Activated T-cell treated with anti-CD3 and anti-CD28 coated beads, Interleukin-2, amount 50 U/mL, for 4 hours (primary cell): ENCODE results near the gene PTPRC. TPM values are rescaled to one million over a fixed set of nuclear protein-coding genes. Genes with fewer than 3 reads are reported as not detected.
A peak's percentile ranks its signal among the peaks of the same experiment; 100 is the strongest.
"Not testable (repeated sequence)": the region's sequence is repeated elsewhere in the genome, so short reads cannot be mapped to it uniquely, and the experiment has no call there.

Source experiments
- ATAC-seq, 2 donors: fragments of 200-7000 bp; cut with Tn5 transposase; one replicate each; pipeline ENCODE4 v1.10.0; 2021
- DNase-seq: peaks from one replicate; pipeline ENCODE4 v3.0.0-alpha.2; 2020
- H3K27me3 Mint-ChIP-seq: one replicate; pipeline ENCODE4 v1.8.0; 2021; ENCODE audit warnings: low read depth, mixed read lengths
- H3K36me3 Mint-ChIP-seq: one replicate; pipeline ENCODE4 v1.8.0; 2022; ENCODE audit warnings: mixed read lengths; ENCODE audit not compliant: insufficient read depth
- H3K4me1 Mint-ChIP-seq: one replicate; pipeline ENCODE4 v1.8.0; 2021; ENCODE audit warnings: low read depth, mixed read lengths
- H3K4me3 Mint-ChIP-seq: one replicate; pipeline ENCODE4 v1.8.0; 2021; ENCODE audit warnings: mild to moderate bottlenecking, moderate library complexity, mixed read lengths
- H3K9me3 Mint-ChIP-seq: one replicate; pipeline ENCODE4 v1.8.0; 2021; ENCODE audit warnings: mixed read lengths
- total RNA-seq, 3 donors: library from RNA; stranded (reverse); gene quantifications; one replicate each; pipeline ENCODE4 v1.2.1, GENCODE V29; 2021

PTPRC gene
- total RNA-seq = 100 to 1,000 TPM; 181 to 243 (median 224) TPM

- H3K27me3 Mint-ChIP-seq = no peaks in the 10 kb centered on the region
- DNase-seq (no peak), ATAC-seq (peak; percentile 64 to 69)
- peaks cover under 1% of the 10 kb centered on the region for H3K9me3 Mint-ChIP-seq
- H3K4me1 Mint-ChIP-seq = peaks cover 55% of the 10 kb centered on the region
- H3K36me3 Mint-ChIP-seq = peaks cover 26% of the 10 kb centered on the region
- peak within 1 kb of the TSS; percentile 86 for H3K4me3 Mint-ChIP-seq
Measured at GRCh38 chr1:198638894-198639635, at the start of gene PTPRC. Gene PTPRC (plus strand): TSS chr1:198639040. CDS start chr1:198639269, 229 bp downstream.

GRCh38 chr1:198590454-198590853 lies 48.4 kb upstream of the PTPRC start:
- ATAC-seq (no peak), DNase-seq (no peak)
- Mint-ChIP-seq H3K4me3 (no peak overlapping the region), H3K9me3 (peaks cover 22% of the 10 kb centered on the region), H3K4me1 (peaks cover 11% of the 10 kb centered on the region), H3K36me3 (peaks cover 5% of the 10 kb centered on the region), H3K27me3 (no peaks in the 10 kb centered on the region)

- Mint-ChIP-seq H3K4me1 (peaks cover 60% of the 10 kb centered on the region), H3K36me3 (peaks cover 2% of the 10 kb centered on the region), H3K27me3 (no peaks in the 10 kb centered on the region), H3K9me3 (peaks cover 14% of the 10 kb centered on the region), H3K4me3 (no peak overlapping the region)
- DNase-seq = no peak
- no peak for ATAC-seq
Measured at GRCh38 chr1:198595765-198596164, 43.1 kb upstream of the PTPRC start.

- H3K27me3 Mint-ChIP-seq = no peaks in the 10 kb centered on the region
- no peak for ATAC-seq
- peaks cover 81% of the 10 kb centered on the region for H3K4me1 Mint-ChIP-seq
- peaks cover 7% of the 10 kb centered on the region for H3K36me3 Mint-ChIP-seq
- H3K4me3 Mint-ChIP-seq = peak overlapping the region; percentile 58
- H3K9me3 Mint-ChIP-seq = peaks cover 16% of the 10 kb centered on the region
- no peak for DNase-seq
Measured at GRCh38 chr1:198597690-198598430, 41.0 kb upstream of the PTPRC start.

- peaks cover 16% of the 10 kb centered on the region for H3K9me3 Mint-ChIP-seq
Measured at GRCh38 chr1:198598796-198599321, 40.0 kb upstream of the PTPRC start.

GRCh38 chr1:198599749-198600148 lies 39.1 kb upstream of the PTPRC start:
- DNase-seq = no peak
- Mint-ChIP-seq H3K9me3 (peaks cover 16% of the 10 kb centered on the region), H3K36me3 (peaks cover 5% of the 10 kb centered on the region), H3K27me3 (no peaks in the 10 kb centered on the region), H3K4me1 (peaks cover 88% of the 10 kb centered on the region), H3K4me3 (no peak overlapping the region)
- no peak for ATAC-seq

More at GRCh38 chr1:198598796-198599321, 40.0 kb upstream of the PTPRC start:
- Mint-ChIP-seq H3K36me3 (peaks cover 5% of the 10 kb centered on the region), H3K4me1 (peaks cover 85% of the 10 kb centered on the region), H3K27me3 (no peaks in the 10 kb centered on the region), H3K4me3 (peak overlapping the region; percentile 1)
- ATAC-seq (no peak), DNase-seq (peak; percentile 13)

GRCh38 chr1:198600906-198601305 lies 37.9 kb upstream of the PTPRC start:
- DNase-seq (no peak), ATAC-seq (no peak)
- Mint-ChIP-seq H3K4me3 (no peak overlapping the region), H3K36me3 (peaks cover 5% of the 10 kb centered on the region), H3K4me1 (peaks cover 86% of the 10 kb centered on the region), H3K27me3 (no peaks in the 10 kb centered on the region), H3K9me3 (peaks cover 16% of the 10 kb centered on the region)

GRCh38 chr1:198601310-198601709 lies 37.5 kb upstream of the PTPRC start:
- not testable (repeated sequence) for DNase-seq, H3K36me3 Mint-ChIP-seq, H3K27me3 Mint-ChIP-seq, ATAC-seq
- Mint-ChIP-seq H3K9me3 (peaks cover 16% of the 10 kb centered on the region), H3K4me1 (peaks cover 86% of the 10 kb centered on the region), H3K4me3 (peak overlapping the region; percentile 12)

GRCh38 chr1:198601936-198602889 lies 36.6 kb upstream of the PTPRC start:
- ATAC-seq = peak; percentile 73 to 74
- Mint-ChIP-seq H3K4me3 (peak overlapping the region; percentile 38), H3K4me1 (peaks cover 84% of the 10 kb centered on the region), H3K9me3 (peaks cover 16% of the 10 kb centered on the region), H3K36me3 (peaks cover 5% of the 10 kb centered on the region), H3K27me3 (no peaks in the 10 kb centered on the region)
- no peak for DNase-seq

GRCh38 chr1:198604975-198605374 lies 33.9 kb upstream of the PTPRC start:
- no peak for ATAC-seq

GRCh38 chr1:198605406-198605805 lies 33.4 kb upstream of the PTPRC start:
- Mint-ChIP-seq H3K4me3 (no peak overlapping the region), H3K27me3 (no peaks in the 10 kb centered on the region), H3K36me3 (peaks cover 5% of the 10 kb centered on the region), H3K9me3 (peaks cover 12% of the 10 kb centered on the region), H3K4me1 (peaks cover 63% of the 10 kb centered on the region)
- ATAC-seq (no peak), DNase-seq (no peak)

More at GRCh38 chr1:198604975-198605374, 33.9 kb upstream of the PTPRC start:
- Mint-ChIP-seq H3K4me1 (peaks cover 67% of the 10 kb centered on the region), H3K9me3 (peaks cover 16% of the 10 kb centered on the region), H3K4me3 (no peak overlapping the region), H3K36me3 (peaks cover 5% of the 10 kb centered on the region), H3K27me3 (no peaks in the 10 kb centered on the region)
- no peak for DNase-seq

GRCh38 chr1:198606020-198606438 lies 32.8 kb upstream of the PTPRC start:
- Mint-ChIP-seq H3K9me3 (peaks cover 7% of the 10 kb centered on the region), H3K36me3 (peaks cover 3% of the 10 kb centered on the region), H3K27me3 (no peaks in the 10 kb centered on the region), H3K4me3 (no peak overlapping the region), H3K4me1 (peaks cover 62% of the 10 kb centered on the region)
- DNase-seq = no peak
- ATAC-seq = no peak

- DNase-seq (no peak), ATAC-seq (no peak)
- Mint-ChIP-seq H3K4me1 (peaks cover 62% of the 10 kb centered on the region), H3K27me3 (no peaks in the 10 kb centered on the region), H3K36me3 (no peaks in the 10 kb centered on the region), H3K4me3 (no peak overlapping the region), H3K9me3 (no peaks in the 10 kb centered on the region)
Measured at GRCh38 chr1:198607714-198608113, 31.1 kb upstream of the PTPRC start.

GRCh38 chr1:198610362-198610761 lies 28.5 kb upstream of the PTPRC start:
- DNase-seq (no peak), ATAC-seq (no peak)
- Mint-ChIP-seq H3K4me1 (peaks cover 64% of the 10 kb centered on the region), H3K27me3 (no peaks in the 10 kb centered on the region), H3K36me3 (peaks cover 3% of the 10 kb centered on the region), H3K9me3 (no peaks in the 10 kb centered on the region), H3K4me3 (peak overlapping the region; percentile 54)
